HepG2 (cell line): ENCODE measurements around the gene HOXC9. TPM values are rescaled to one million over a fixed set of nuclear protein-coding genes. Genes with fewer than 3 reads are reported as not detected.

Experiments
- ATAC-seq: fragments of 200-7000 bp; cut with Tn5 transposase; 3 replicates; pipeline ENCODE4 v1.9.1; 2020; ENCODE audit warnings: mild to moderate bottlenecking, moderate library complexity
- BruUV-seq: library from RNA; stranded (reverse); fragments of 400-500 nt; replicated peaks from 2 replicates; lab custom pipeline; 2021; lab: Mats Ljungman, UMichigan
- CTCF ChIA-PET: fragments of 300-600 bp; formaldehyde crosslinking; extraction: SDS; loops from one replicate; lab custom pipeline; 2021; ENCODE audit warnings: low total read pairs, inconsistent platforms, low intra/inter-chr PET ratio; lab: Yijun Ruan, JAX
- POLR2A ChIA-PET: fragments of 350-600 bp; sonication (Branson Sonifier 250); formaldehyde crosslinking; loops from one replicate; lab custom pipeline; 2020; ENCODE audit warnings: antibody characterized with exemption, inconsistent platforms; lab: Yijun Ruan, JAX
- DNase-seq: peaks from one replicate; pipeline ENCODE4 v3.0.0-alpha.2; 2015; ENCODE audit warnings: low spot score
- FAIRE-seq: peaks from 3 replicates; lab custom pipeline; 2011; peaks lifted over from hg19 to GRCh38; lab: Jason Lieb, UNC
- H2AFZ ChIP-seq: one replicate; pipeline ENCODE4 v1.6.1; 2011; ENCODE audit warnings: low read length, inconsistent platforms
- H3K27ac ChIP-seq: fragments of 300-600 bp; 3 replicates; pipeline ENCODE4 v1.8.0; 2011; ENCODE audit warnings: mixed run types, mild to moderate bottlenecking, mixed read lengths, low read length, inconsistent platforms; ENCODE audit not compliant: insufficient read depth; ENCODE audit errors: extremely low read length
- H3K27me3 ChIP-seq, 2 experiments: fragments of 200-600 bp in 1 of 2; 2 replicates in 1 of 2; 3 replicates in 1 of 2; pipeline versions ENCODE4 v1.6.0 to v1.8.0; 2011; ENCODE audit warnings: low read length in 2 of 2, mild to moderate bottlenecking in 2 of 2, moderate library complexity in 2 of 2, inconsistent platforms in 1 of 2; ENCODE audit not compliant: insufficient read depth in 2 of 2, control insufficient read depth in 1 of 2
- H3K36me3 ChIP-seq, 2 experiments: fragments of 200-600 bp in 1 of 2; replicated peaks in 1 of 2; 2 replicates in 1 of 2; 3 replicates in 1 of 2; pipeline versions ENCODE4 v1.5.1 to v1.8.0; 2011; ENCODE audit warnings: low read length in 2 of 2, inconsistent platforms in 1 of 2; ENCODE audit not compliant: insufficient read depth in 2 of 2, control insufficient read depth in 1 of 2
- H3K4me1 ChIP-seq: 2 replicates; pipeline ENCODE4 v1.5.1; 2012; ENCODE audit warnings: low read length, inconsistent platforms; ENCODE audit not compliant: insufficient read depth
- H3K4me2 ChIP-seq: 2 replicates; pipeline ENCODE4 v1.6.0; 2011; ENCODE audit warnings: low read depth, low read length, inconsistent platforms
- H3K4me3 ChIP-seq, 3 experiments: fragments of 200-600 bp in 1 of 3; sonication (generic), shearing (Covaris generic) in 1 of 3; replicated peaks in 1 of 3; 2 replicates each; pipeline ENCODE4 v1.5.1; 2011 to 2016; ENCODE audit warnings: low read length in 3 of 3, inconsistent platforms in 2 of 3, low read depth in 2 of 3, mild to moderate bottlenecking in 2 of 3, control low read depth in 1 of 3, mixed read lengths in 1 of 3; ENCODE audit not compliant: insufficient read depth in 1 of 3
- H3K79me2 ChIP-seq: one replicate; pipeline ENCODE4 v1.6.1; 2011; ENCODE audit warnings: low read length, inconsistent platforms; ENCODE audit not compliant: insufficient read depth
- H3K9ac ChIP-seq: 2 replicates; pipeline ENCODE4 v1.6.0; 2011; ENCODE audit warnings: mild to moderate bottlenecking, low read depth, low read length, inconsistent platforms; ENCODE audit not compliant: insufficient read depth
- H3K9me3 ChIP-seq: 2 replicates; pipeline ENCODE4 v1.5.1; 2012; ENCODE audit warnings: mild to moderate bottlenecking, low read length
- H4K20me1 ChIP-seq: 2 replicates; pipeline ENCODE4 v1.6.0; 2011; ENCODE audit warnings: inconsistent platforms, mild to moderate bottlenecking, low read length, moderate library complexity; ENCODE audit not compliant: insufficient read depth
- AFF4 ChIP-seq: sonication (generic); formaldehyde crosslinking; IDR thresholded peaks from 2 replicates; pipeline ENCODE4 v1.4.0; 2020; ENCODE audit warnings: missing genetic modification reagents
- CCAR2 ChIP-seq: fragments of 200-400 bp; formaldehyde crosslinking; optimal IDR thresholded peaks from 2 replicates; pipeline ENCODE3; 2018; ENCODE audit warnings: low read depth, mild to moderate bottlenecking, low read length, moderate library complexity
- KDM4B ChIP-seq: sonication (generic); formaldehyde crosslinking; IDR thresholded peaks from 2 replicates; pipeline ENCODE4 v1.4.0; 2020; ENCODE audit warnings: missing genetic modification reagents
- MTF1 ChIP-seq: sonication (generic); formaldehyde crosslinking; IDR thresholded peaks from 2 replicates; pipeline ENCODE4 v1.5.0; 2020; ENCODE audit warnings: missing genetic modification reagents
- MXD1 ChIP-seq: sonication (generic); formaldehyde crosslinking; IDR thresholded peaks from 2 replicates; pipeline ENCODE4 v1.4.0; 2020; ENCODE audit warnings: mild to moderate bottlenecking, missing genetic modification reagents
- NCOA1 ChIP-seq: sonication (generic); formaldehyde crosslinking; IDR thresholded peaks from 2 replicates; pipeline ENCODE4 v1.9.0; 2021; ENCODE audit warnings: missing genetic modification reagents
- NFATC3 ChIP-seq: sonication (generic); formaldehyde crosslinking; IDR thresholded peaks from 2 replicates; pipeline ENCODE4 v1.5.1; 2020; ENCODE audit warnings: mild to moderate bottlenecking, missing genetic modification reagents
- SMAD9 ChIP-seq: sonication (generic); formaldehyde crosslinking; IDR thresholded peaks from 2 replicates; pipeline ENCODE4 v1.5.1; 2020; ENCODE audit warnings: mild to moderate bottlenecking, missing genetic modification reagents
- SP1 ChIP-seq, 2 experiments: fragments of 450-650 bp in 1 of 2; sonication (generic) in 1 of 2; formaldehyde crosslinking in 1 of 2; IDR thresholded peaks; 2 replicates each; pipeline versions ENCODE4 v1.4.0 to v1.6.1; 2016 to 2020; ENCODE audit warnings: missing genetic modification reagents in 1 of 2
- ZBTB43 ChIP-seq: sonication (generic); formaldehyde crosslinking; conservative IDR thresholded peaks from 2 replicates; pipeline ENCODE4 v1.4.0; 2020; ENCODE audit warnings: missing genetic modification reagents
- ZMAT3 ChIP-seq: sonication (generic); formaldehyde crosslinking; conservative IDR thresholded peaks from 2 replicates; pipeline ENCODE4 v1.7.0; 2021; ENCODE audit warnings: missing genetic modification reagents
- ZNF280B ChIP-seq: sonication (generic); formaldehyde crosslinking; IDR thresholded peaks from 2 replicates; pipeline ENCODE4 v1.5.0; 2020; ENCODE audit warnings: missing genetic modification reagents, mild to moderate bottlenecking, borderline replicate concordance
- ZNF484 ChIP-seq: sonication (generic); formaldehyde crosslinking; IDR thresholded peaks from 2 replicates; pipeline ENCODE4 v1.5.1; 2020; ENCODE audit warnings: mild to moderate bottlenecking, low read depth, missing genetic modification reagents, borderline replicate concordance
- ZNF557 ChIP-seq: sonication (generic); formaldehyde crosslinking; IDR thresholded peaks from 2 replicates; pipeline ENCODE4 v1.4.0; 2020; ENCODE audit warnings: missing genetic modification reagents
- ZNF775 ChIP-seq: sonication (generic); formaldehyde crosslinking; IDR thresholded peaks from 2 replicates; pipeline ENCODE4 v1.4.0; 2020; ENCODE audit warnings: missing genetic modification reagents, mild to moderate bottlenecking, moderate library complexity, borderline replicate concordance
- ZUFSP ChIP-seq: sonication (generic); formaldehyde crosslinking; IDR thresholded peaks from 2 replicates; pipeline ENCODE4 v1.9.0; 2021; ENCODE audit warnings: missing genetic modification reagents, mild to moderate bottlenecking, borderline replicate concordance
- WGBS: methylation state at CpG from one replicate; pipeline ENCODE4 v1.1.6; 2017; ENCODE audit warnings: low lambda C conversion rate; 5-methylcytosine and 5-hydroxymethylcytosine counted together
- in situ Hi-C: cut with HindIII; loops from 2 replicates; pipeline ENCODE4 v1.10.0; 2017; ENCODE audit warnings: low pct_unique_long_range_greater_than_20kb; ENCODE audit not compliant: extremely low pct_ligation_motif_present
- intact Hi-C: fragments of 100-400 bp; cut with micrococcal nuclease; formaldehyde crosslinking; loops from one replicate; pipeline ENCODE4 v1.10.0; 2022; ENCODE audit not compliant: unreplicated experiment
- polyA plus RNA-seq, 8 experiments: library from polyadenylated mRNA; depleted of rRNA in 3 of 8; stranded (reverse) in 7 of 8; unstranded in 1 of 8; fragments of >200 nt; fragmentation: Illumina TruSeq in 4 of 8; extraction: Trizol in 4 of 8; gene quantifications; 2 replicates each; pipeline versions ENCODE4 v1.2.1 to v1.2.3, GENCODE V29; 2011 to 2016; ENCODE audit warnings: low read depth in 4 of 8, missing spikeins in 1 of 8, mixed read lengths in 1 of 8; ENCODE audit not compliant: insufficient read depth in 1 of 8
- total RNA-seq, 5 experiments: library from RNA; depleted of rRNA; stranded (reverse); fragments of >200 nt; fragmentation: Illumina TruSeq; extraction: Trizol; gene quantifications; 2 replicates each; pipeline ENCODE4 v1.2.3, GENCODE V29; 2016; ENCODE audit warnings: low read depth in 1 of 5

The HOXC9 gene
- total and polyA plus RNA-seq, 2 of the 13 experiments (the other 11 are each of a cell fraction or from before 2014, with no cell fraction given) = 0.11 to 1.1 TPM

- no peak for FAIRE-seq
- Histone ChIP-seq H3K4me1 (peaks cover 7% of the 10 kb centered on the region; the same call in 1 of the 2 replicates), H3K9me3 (no peaks in the 10 kb centered on the region), H3K4me3 (no peak overlapping the region), H4K20me1 (no peaks in the 10 kb centered on the region), H3K9ac (no peak overlapping the region), H3K4me2 (no peak overlapping the region), H3K27ac (no peak overlapping the region), H3K27me3 (peaks cover 4 to 79% of the 10 kb centered on the region in 2 experiments; a peak in 4 of 5 replicates), H3K79me2 (no peaks in the 10 kb centered on the region), H3K36me3 (no peaks in the 10 kb centered on the region), H2AFZ (no peak overlapping the region)
- 48% methylated on average over 12 of the region's 16 CpGs for WGBS
- POLR2A ChIA-PET = no interaction called here
- intact Hi-C loops (loop anchor here (5.0 kb wide), 1 partner anchor 106 kb away; no protein-coding TSS in a partner anchor), in situ Hi-C loops (loop anchor here (5.0 kb wide), 2 partner anchors 101 to 161 kb away; no protein-coding TSS in a partner anchor)
- no peak for ATAC-seq
- CTCF ChIA-PET = interaction anchor here (1.3 to 3.7 kb wide), 3 partner anchors 25 to 170 kb away, joined by 5 to 33 read pairs (median 29); no protein-coding TSS in a partner anchor
- no peak for DNase-seq
- no TSS peak for BruUV-seq
- TF ChIP-seq MXD1 (no peak), KDM4B (CRISPR knock-in tag) (no peak), ZNF775 (CRISPR knock-in tag) (no peak), SMAD9 (no peak), NCOA1 (CRISPR knock-in tag) (no peak), ZNF557 (CRISPR knock-in tag) (no peak), ZUFSP (CRISPR knock-in tag) (no peak), SP1 (IDR thresholded peaks at IDR 0.05) (no peak), SP1 (CRISPR knock-in tag; IDR thresholded peaks at IDR 0.05) (no peak), MTF1 (no peak), ZBTB43 (CRISPR knock-in tag) (no peak), ZNF280B (no peak), ZNF484 (CRISPR knock-in tag) (no peak), NFATC3 (CRISPR knock-in tag) (no peak), ZMAT3 (CRISPR knock-in tag) (no peak), CCAR2 (no peak), AFF4 (no peak)
These were observed 31.5 kb downstream of the HOXC9 start for GRCh38 chr12:54031480-54031879.
